DMS 273 (cell line): ENCODE data around the gene TENM3.

Source experiments
- DNase-seq: peaks from one replicate; lab custom pipeline; 2025; ENCODE audit not compliant: unreplicated experiment; lab: John Stamatoyannopoulos, UW

The TENM3 gene

GRCh38 chr4:182495645-182496385 lies 252.6 kb downstream of the TENM3 start:
- DNase-seq = no peak

DNA sequence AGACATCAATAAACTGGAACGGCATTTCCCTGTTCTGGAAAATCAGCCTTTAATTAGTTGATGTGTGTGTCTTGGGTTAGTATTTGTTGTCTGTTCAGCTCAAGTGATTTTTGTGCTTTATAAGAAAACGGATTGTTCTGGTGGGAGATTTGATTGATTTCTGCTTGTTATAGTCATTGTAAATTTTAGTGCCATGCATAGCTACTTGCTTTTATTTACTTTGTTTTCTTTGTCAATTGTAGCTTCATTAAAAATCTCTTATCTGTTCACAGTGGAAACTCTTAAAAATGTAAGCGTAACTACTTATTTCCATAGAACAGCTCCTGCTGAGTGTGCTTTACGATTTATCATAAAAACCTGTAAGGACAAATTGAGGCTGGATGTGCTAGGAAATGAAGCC lies 253.2 kb downstream of the TENM3 start:
- no peak for DNase-seq

- no peak for DNase-seq
Observed at GRCh38 chr4:182502064-182502463, 258.9 kb downstream of the TENM3 start.

GRCh38 chr4:182504463-182504862 lies 261.3 kb downstream of the TENM3 start:
- DNase-seq = peak; percentile 84

DNA sequence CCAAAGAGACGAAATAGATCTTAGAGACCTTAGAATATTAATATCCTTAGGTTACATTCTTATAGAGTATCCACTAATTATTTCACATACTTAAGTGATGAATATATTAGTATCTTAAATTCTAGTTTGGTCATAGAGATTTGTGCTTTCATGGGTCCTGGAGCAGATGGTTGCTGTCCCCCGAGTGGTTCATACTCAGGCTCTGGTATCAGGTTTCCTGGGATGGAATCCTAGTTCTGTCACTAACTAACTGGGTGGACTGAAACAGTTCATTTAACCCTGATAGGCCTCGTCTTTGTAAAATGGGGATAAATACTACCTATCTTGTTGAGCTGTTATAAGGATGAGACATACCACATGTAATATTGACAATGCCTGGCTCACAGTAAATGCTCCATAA lies 264.6 kb downstream of the TENM3 start:
- peak; percentile 77 for DNase-seq

DNA sequence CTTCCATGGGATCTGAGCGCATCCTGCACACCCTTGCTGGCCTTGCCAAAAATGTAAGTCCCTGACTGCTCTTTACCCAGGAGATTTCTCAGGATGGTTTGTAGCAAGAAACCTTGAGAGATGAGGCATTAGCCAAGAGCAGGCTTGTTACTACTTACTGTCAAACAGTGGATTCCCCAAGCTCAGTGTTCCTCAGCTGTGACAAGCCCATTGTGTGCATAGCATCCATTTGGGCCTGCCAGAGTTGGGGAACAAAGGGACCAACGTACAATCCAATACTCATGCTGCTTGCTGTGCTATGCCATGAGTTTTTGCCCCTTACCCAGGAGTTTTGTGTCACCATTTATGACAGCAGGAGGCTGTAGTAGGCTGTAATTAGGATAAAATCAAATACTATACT lies 267.6 kb downstream of the TENM3 start:
- DNase-seq = no peak

GRCh38 chr4:182513587-182514291 lies 270.5 kb downstream of the TENM3 start:
- peak; percentile 26 for DNase-seq

- no peak for DNase-seq
Observed at GRCh38 chr4:182518421-182518820, 275.2 kb downstream of the TENM3 start.

GRCh38 chr4:182519528-182519927 lies 276.3 kb downstream of the TENM3 start:
- DNase-seq = no peak

GRCh38 chr4:182521011-182521410 lies 277.8 kb downstream of the TENM3 start:
- no peak for DNase-seq

GRCh38 chr4:182528819-182529218 lies 285.6 kb downstream of the TENM3 start:
- no peak for DNase-seq

DNA sequence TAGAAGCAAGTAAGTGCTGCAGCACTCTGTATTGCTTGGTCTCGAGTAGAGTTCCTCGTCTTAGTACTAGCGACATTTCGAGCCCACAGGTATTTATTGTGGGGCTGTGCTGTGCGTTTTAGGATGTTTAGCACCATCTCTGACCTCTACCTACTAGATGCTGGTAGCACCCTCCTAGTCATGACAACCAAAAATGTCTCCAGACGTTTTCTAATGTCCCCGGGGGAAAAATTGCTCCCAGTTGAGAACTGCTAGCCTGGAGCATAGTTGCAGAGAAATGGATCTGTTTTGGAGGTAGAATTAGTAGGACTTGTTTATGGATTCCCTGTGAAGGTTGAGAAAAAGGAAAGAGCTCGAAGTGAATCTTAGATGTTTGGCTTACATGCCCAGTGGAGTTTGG lies 287.2 kb downstream of the TENM3 start:
- DNase-seq = no peak

- DNase-seq = no peak
Observed at GRCh38 chr4:182531555-182532162, 288.5 kb downstream of the TENM3 start.

GRCh38 chr4:182532441-182532840 lies 289.2 kb downstream of the TENM3 start:
- no peak for DNase-seq

GRCh38 chr4:182533964-182534363 lies 290.8 kb downstream of the TENM3 start:
- DNase-seq = no peak

DNA sequence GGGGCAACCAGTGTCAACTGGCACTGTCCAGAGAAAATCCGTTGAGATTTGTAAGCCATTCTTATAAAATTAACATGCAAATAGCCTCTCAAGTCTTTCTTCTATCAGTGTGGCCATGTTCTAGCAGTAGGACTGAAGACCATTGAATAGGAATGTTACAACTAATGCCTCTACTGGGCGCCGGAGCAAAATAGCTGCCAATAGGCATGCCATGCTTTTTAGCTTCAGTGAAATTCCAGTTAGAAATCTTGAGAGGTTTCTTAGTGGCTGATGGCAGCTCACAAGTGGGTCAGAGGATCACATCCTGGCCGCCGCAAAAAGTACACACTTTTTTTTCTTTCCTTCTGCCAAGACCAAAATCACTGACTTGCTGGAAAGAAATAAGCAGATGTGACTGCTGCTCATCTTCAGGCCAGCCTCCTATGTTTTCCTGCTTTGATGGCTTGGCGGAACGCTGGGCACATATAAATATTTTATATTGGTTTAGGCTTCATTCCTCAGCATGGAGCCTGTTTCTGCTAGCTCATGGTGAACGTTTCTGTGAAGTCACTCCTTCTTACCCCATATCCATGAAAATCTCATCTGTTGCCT lies 293.1 kb downstream of the TENM3 start:
- DNase-seq = no peak

GRCh38 chr4:182537031-182537795 lies 294.0 kb downstream of the TENM3 start:
- no peak for DNase-seq

DNA sequence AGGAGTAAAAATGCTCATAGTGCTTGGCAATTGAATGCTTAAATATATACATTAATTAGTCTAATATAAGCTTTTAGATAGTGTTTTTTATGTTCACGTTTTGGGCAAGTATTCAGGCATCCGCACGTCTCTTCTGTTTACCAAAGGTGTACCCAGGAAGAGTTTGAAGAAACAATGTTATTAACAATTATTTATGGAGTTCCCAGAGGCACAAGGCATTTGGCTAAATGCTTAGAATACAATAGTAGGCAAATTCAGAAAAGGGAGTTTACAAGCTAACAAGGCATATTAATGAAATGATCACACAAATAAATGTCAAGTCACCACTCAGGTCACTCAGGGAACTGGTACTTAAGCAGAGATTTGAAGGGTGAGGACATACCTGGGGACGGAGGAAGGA lies 294.8 kb downstream of the TENM3 start:
- DNase-seq = no peak

GRCh38 chr4:182540496-182540895 lies 297.3 kb downstream of the TENM3 start:
- DNase-seq = no peak

- no peak for DNase-seq
Observed at GRCh38 chr4:182547435-182547834, 304.2 kb downstream of the TENM3 start.

GRCh38 chr4:182548156-182548555 lies 305.0 kb downstream of the TENM3 start:
- no peak for DNase-seq
